IMR-90 (cell line): ENCODE data around the gene IRF4. TPM values are rescaled to one million over a fixed set of nuclear protein-coding genes. Genes with fewer than 3 reads are reported as not detected.

Experiments used
- ATAC-seq: fragments of 200-7000 bp; cut with Tn5 transposase; 2 replicates; pipeline ENCODE4 v1.9.1; 2020; ENCODE audit warnings: low read depth, mild to moderate bottlenecking, moderate library complexity
- BruUV-seq: library from RNA; stranded (reverse); fragments of 400-500 nt; replicated peaks from 2 replicates; lab custom pipeline; 2021; lab: Mats Ljungman, UMichigan
- CTCF ChIA-PET: fragments of 300-600 bp; formaldehyde crosslinking; extraction: SDS; loops from one replicate; lab custom pipeline; 2021; ENCODE audit warnings: antibody characterized with exemption; lab: Yijun Ruan, JAX
- POLR2A ChIA-PET: fragments of 300-600 bp; sonication (Branson Sonifier 250); formaldehyde crosslinking; loops from one replicate; lab custom pipeline; 2022; ENCODE audit warnings: antibody characterized with exemption; ENCODE audit not compliant: unreplicated experiment; lab: Charles Lee
- DNase-seq: peaks from one replicate; pipeline ENCODE4 v3.0.0; 2013
- H2AFZ ChIP-seq: replicated peaks from 2 replicates; pipeline ENCODE3; 2013; ENCODE audit warnings: low read length, mild to moderate bottlenecking; ENCODE audit not compliant: poor library complexity
- H2AK5ac ChIP-seq: 2 replicates; pipeline ENCODE4 v1.6.1; 2013; ENCODE audit warnings: low read depth, low read length, inconsistent platforms
- H2AK9ac ChIP-seq: replicated peaks from 2 replicates; pipeline ENCODE3; 2013; ENCODE audit warnings: mild to moderate bottlenecking, low read depth, low read length, moderate library complexity; ENCODE audit not compliant: poor library complexity
- H2BK120ac ChIP-seq: 2 replicates; pipeline ENCODE4 v1.6.1; 2013; ENCODE audit warnings: low read depth, low read length, inconsistent platforms
- H2BK15ac ChIP-seq: 3 replicates; pipeline ENCODE4 v1.6.1; 2013; ENCODE audit warnings: low read depth, low read length, inconsistent platforms
- H2BK20ac ChIP-seq: 2 replicates; pipeline ENCODE4 v1.6.1; 2013; ENCODE audit warnings: low read depth, mild to moderate bottlenecking, inconsistent platforms, low read length, moderate library complexity
- H2BK5ac ChIP-seq: 2 replicates; pipeline ENCODE4 v1.6.1; 2013; ENCODE audit warnings: mild to moderate bottlenecking, low read depth, low read length, inconsistent platforms; ENCODE audit not compliant: poor library complexity, severe bottlenecking
- H3K14ac ChIP-seq: replicated peaks from 2 replicates; pipeline ENCODE4 v1.6.1; 2013; ENCODE audit warnings: low read depth, low read length, inconsistent platforms
- H3K18ac ChIP-seq: 2 replicates; pipeline ENCODE4 v1.6.1; 2013; ENCODE audit warnings: low read depth, low read length, control low read depth
- H3K23ac ChIP-seq: 2 replicates; pipeline ENCODE4 v1.6.1; 2013; ENCODE audit warnings: low read depth, low read length, inconsistent platforms
- H3K27ac ChIP-seq: 2 replicates; pipeline ENCODE4 v1.5.1; 2013; ENCODE audit warnings: mild to moderate bottlenecking, control low read depth, low read length; ENCODE audit not compliant: insufficient read depth
- H3K27me3 ChIP-seq: 2 replicates; pipeline ENCODE4 v1.6.1; 2013; ENCODE audit warnings: low read length; ENCODE audit not compliant: control insufficient read depth, insufficient read depth
- H3K36me3 ChIP-seq: 2 replicates; pipeline ENCODE4 v1.6.1; 2013; ENCODE audit warnings: low read length, mixed read lengths; ENCODE audit not compliant: control insufficient read depth, insufficient read depth
- H3K4ac ChIP-seq: 2 replicates; pipeline ENCODE4 v1.6.1; 2013; ENCODE audit warnings: low read depth, low read length, inconsistent platforms
- H3K4me1 ChIP-seq: 2 replicates; pipeline ENCODE4 v1.6.1; 2013; ENCODE audit warnings: low read length, mixed read lengths; ENCODE audit not compliant: control insufficient read depth, insufficient read depth
- H3K4me2 ChIP-seq: 2 replicates; pipeline ENCODE4 v1.6.1; 2013; ENCODE audit warnings: low read depth, mild to moderate bottlenecking, control low read depth, low read length, moderate library complexity
- H3K4me3 ChIP-seq: 2 replicates; pipeline ENCODE4 v1.5.1; 2013; ENCODE audit warnings: low read depth, mild to moderate bottlenecking, control low read depth, low read length, moderate library complexity; ENCODE audit not compliant: insufficient read depth
- H3K56ac ChIP-seq: 2 replicates; pipeline ENCODE4 v1.6.1; 2013; ENCODE audit warnings: low read length, inconsistent platforms; ENCODE audit not compliant: insufficient read depth; ENCODE audit errors: extremely low read depth
- H3K79me1 ChIP-seq, 2 experiments: 2 replicates each; pipeline ENCODE4 v1.6.1; 2013; ENCODE audit warnings: low read length in 2 of 2, inconsistent platforms in 1 of 2, low read depth in 1 of 2
- H3K9ac ChIP-seq: 2 replicates; pipeline ENCODE4 v1.6.1; 2013; ENCODE audit warnings: low read depth, low read length, control low read depth
- H3K9me1 ChIP-seq: 2 replicates; pipeline ENCODE4 v1.6.1; 2013; ENCODE audit warnings: low read length, inconsistent platforms; ENCODE audit not compliant: insufficient read depth
- H3K9me3 ChIP-seq: 2 replicates; pipeline ENCODE4 v1.6.1; 2013; ENCODE audit warnings: low read length; ENCODE audit not compliant: control insufficient read depth, insufficient read depth
- H4K20me1 ChIP-seq: 2 replicates; pipeline ENCODE4 v1.6.1; 2013; ENCODE audit warnings: low read length, inconsistent platforms; ENCODE audit not compliant: insufficient read depth
- H4K5ac ChIP-seq: 2 replicates; pipeline ENCODE4 v1.6.1; 2013; ENCODE audit warnings: mild to moderate bottlenecking, low read depth, low read length, control low read depth
- H4K8ac ChIP-seq, 2 experiments: 2 replicates each; pipeline ENCODE4 v1.6.1; 2013; ENCODE audit warnings: low read depth in 2 of 2, low read length in 2 of 2, control low read depth in 1 of 2, inconsistent platforms in 1 of 2
- H4K91ac ChIP-seq: 2 replicates; pipeline ENCODE4 v1.6.1; 2013; ENCODE audit warnings: low read depth, low read length, inconsistent platforms; ENCODE audit not compliant: insufficient read depth
- CEBPB ChIP-seq: IDR thresholded peaks from 2 replicates; pipeline ENCODE4 v1.6.1; 2012; ENCODE audit warnings: low read depth, low read length, improper control_type of control experiment
- CHD1 ChIP-seq: IDR thresholded peaks from 2 replicates; pipeline ENCODE4 v1.6.1; 2012; ENCODE audit warnings: low read depth, low read length, improper control_type of control experiment
- CTCF ChIP-seq: conservative IDR thresholded peaks from 2 replicates; pipeline ENCODE4 v1.5.1; 2012; ENCODE audit warnings: mild to moderate bottlenecking, low read depth, low read length, improper control_type of control experiment
- ELK1 ChIP-seq: fragments of 150-350 bp; IDR thresholded peaks from 2 replicates; pipeline ENCODE4 v1.6.1; 2016; ENCODE audit warnings: low read depth, mild to moderate bottlenecking, low read length, moderate library complexity, borderline replicate concordance
- FOS ChIP-seq: fragments of 150-350 bp; IDR thresholded peaks from 2 replicates; pipeline ENCODE4 v1.6.1; 2016; ENCODE audit warnings: low read depth, low read length
- NFE2L2 ChIP-seq: fragments of 150-350 bp; IDR thresholded peaks from 2 replicates; pipeline ENCODE4 v1.6.1; 2016; ENCODE audit warnings: low read depth, mild to moderate bottlenecking, low read length
- POLR2A ChIP-seq: IDR thresholded peaks from 2 replicates; pipeline ENCODE4 v1.6.1; 2012; ENCODE audit warnings: mild to moderate bottlenecking, low read depth, low read length
- RAD21 ChIP-seq: IDR thresholded peaks from 2 replicates; pipeline ENCODE4 v1.6.1; 2012; ENCODE audit warnings: low read length, improper control_type of control experiment
- RCOR1 ChIP-seq: IDR thresholded peaks from 2 replicates; pipeline ENCODE4 v1.6.1; 2012; ENCODE audit warnings: mild to moderate bottlenecking, low read length, improper control_type of control experiment; ENCODE audit not compliant: insufficient replicate concordance
- WGBS, 2 experiments: methylation state at CpG; one replicate each; pipeline versions ENCODE4 v1.1.5 to v1.1.7; 2013; ENCODE audit warnings: missing lambda C conversion rate in 2 of 2; ENCODE audit not compliant: insufficient read length in 1 of 2; ENCODE audit errors: extremely low coverage in 2 of 2; 5-methylcytosine and 5-hydroxymethylcytosine counted together
- dilution Hi-C: fragments of 300-500 bp; cut with HindIII; formaldehyde crosslinking; loops from one replicate; pipeline ENCODE4 v1.14.3; 2018; ENCODE audit warnings: low sequenced_read_pairs; ENCODE audit not compliant: unreplicated experiment
- in situ Hi-C: fragments of 300-500 bp; cut with MboI; formaldehyde crosslinking; loops from 3 replicates; pipeline ENCODE4 v1.14.3; 2019; ENCODE audit warnings: low sequenced_read_pairs, inconsistent platforms, mixed read lengths
- intact Hi-C: fragments of 100-400 bp; cut with micrococcal nuclease; formaldehyde crosslinking; loops from 2 replicates; pipeline ENCODE4 v1.10.0; 2022
- polyA plus RNA-seq, 3 experiments: library from polyadenylated mRNA; depleted of rRNA; stranded (reverse); fragments of >200 nt; gene quantifications; 2 replicates each; pipeline ENCODE4 v1.2.3, GENCODE V29; 2012; ENCODE audit warnings: low replicate concordance in 1 of 3
- total RNA-seq: library from RNA; depleted of rRNA; stranded (reverse); fragments of >200 nt; gene quantifications from 2 replicates; pipeline ENCODE4 v1.2.3, GENCODE V29; 2012

Gene IRF4
- total and polyA plus RNA-seq, 2 of the 4 experiments (the other 2 are of a cell fraction), result not detected

- peak; percentile 58 for ATAC-seq
- in situ Hi-C loops, result no loop called here
Measured at GRCh38 chr6:453152-453551, 61.6 kb downstream of the IRF4 start.

More at GRCh38 chr6:453152-453551, 61.6 kb downstream of the IRF4 start:
- no peak overlapping the region for H3K18ac ChIP-seq
- no peak overlapping the region for H4K5ac ChIP-seq
- H3K4me2 ChIP-seq, result no peak overlapping the region
- H3K27me3 ChIP-seq, result peaks cover 6% of the 10 kb centered on the region
- CTCF ChIA-PET, result no interaction called here
- TF ChIP-seq POLR2A (no peak), CHD1 (no peak), NFE2L2 (no peak), CEBPB (no peak), ELK1 (no peak), RAD21 (no peak), CTCF (no peak), RCOR1 (no peak), FOS (no peak)
- no peaks in the 10 kb centered on the region for H4K20me1 ChIP-seq
- no peak overlapping the region for H3K14ac ChIP-seq
- no peaks in the 10 kb centered on the region for H3K4me1 ChIP-seq
- DNase-seq, result no peak
- no peak overlapping the region for H2BK15ac ChIP-seq
- H3K56ac ChIP-seq, result no peak overlapping the region
- H2AK9ac ChIP-seq, result no peak overlapping the region
- intact Hi-C loops, result no loop called here
- no peak overlapping the region for H3K27ac ChIP-seq
- no peak overlapping the region for H2BK5ac ChIP-seq
- peaks cover 2% of the 10 kb centered on the region; the same call in 1 of the 2 replicates for H3K9me3 ChIP-seq
- no peak overlapping the region for H4K91ac ChIP-seq
- H2AFZ ChIP-seq, result no peak overlapping the region
- dilution Hi-C loops, result no loop called here
- no peak overlapping the region for H2BK120ac ChIP-seq
- BruUV-seq, result no TSS peak
- H3K23ac ChIP-seq, result no peak overlapping the region
- H2AK5ac ChIP-seq, result no peak overlapping the region
- no peak overlapping the region for H3K9ac ChIP-seq
- 52% methylated on average over 6 of the region's 13 CpGs; no CpG with 5 or more reads in 1 of the 2 experiments for WGBS, 2 experiments
- H3K9me1 ChIP-seq, result no peaks in the 10 kb centered on the region
- H3K36me3 ChIP-seq, result no peaks in the 10 kb centered on the region
- no peak overlapping the region for H3K4ac ChIP-seq
- POLR2A ChIA-PET, result no interaction called here
- H4K8ac ChIP-seq, result no peak overlapping the region
- no peak overlapping the region for H3K4me3 ChIP-seq
- no peaks in the 10 kb centered on the region for H3K79me1 ChIP-seq
- no peak overlapping the region for H2BK20ac ChIP-seq
